GM19438 (cell line): Measurements from ENCODE around the gene ATP2C1.
"Not testable (repeated sequence)": the region's sequence is repeated elsewhere in the genome, so short reads cannot be mapped to it uniquely, and the experiment has no call there.

ENCODE experiments used
- ATAC-seq: cut with Tn5 transposase; IDR thresholded peaks from one replicate; pipeline ENCODE4 v1.9.1; 2021; ENCODE audit warnings: low read depth; ENCODE audit not compliant: unreplicated experiment

ATP2C1 gene

DNA sequence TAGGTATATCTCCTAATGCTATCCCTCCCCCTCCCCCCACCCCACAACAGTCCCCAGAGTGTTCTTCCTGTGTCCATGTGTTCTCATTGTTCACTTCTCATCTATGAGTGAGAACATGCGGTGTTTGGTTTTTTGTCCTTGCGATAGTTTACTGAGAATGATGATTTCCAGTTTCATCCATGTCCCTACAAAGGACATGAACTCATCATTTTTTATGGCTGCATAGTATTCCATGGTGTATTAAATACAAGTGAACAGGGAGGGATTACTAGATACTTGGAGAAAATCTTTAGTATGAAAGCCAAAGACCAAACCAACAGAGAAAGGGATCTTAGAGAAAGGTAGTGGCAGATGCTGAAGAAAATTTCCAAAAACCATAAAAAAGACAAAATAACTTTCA, 78.7 kb downstream of the ATP2C1 start:
- ATAC-seq, result not testable (repeated sequence)

DNA sequence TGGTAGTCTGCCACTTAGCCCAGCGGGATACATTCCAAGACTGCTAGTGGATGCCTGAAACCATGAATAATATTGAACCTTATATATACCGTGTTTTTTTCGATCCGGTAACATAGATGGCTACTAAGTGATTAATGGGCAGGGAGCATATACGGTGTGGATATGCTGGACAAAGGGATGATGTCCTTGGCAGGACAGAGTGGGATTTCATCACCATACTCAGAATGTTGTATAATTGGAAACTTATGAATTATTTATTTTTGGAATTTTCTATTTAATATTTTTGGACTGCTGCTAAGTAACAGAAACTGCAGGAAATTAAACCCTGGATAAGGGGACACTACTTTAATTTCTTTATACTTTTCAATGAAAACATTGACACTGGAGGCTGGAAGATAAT, 79.5 kb downstream of the ATP2C1 start:
- no peak for ATAC-seq

DNA sequence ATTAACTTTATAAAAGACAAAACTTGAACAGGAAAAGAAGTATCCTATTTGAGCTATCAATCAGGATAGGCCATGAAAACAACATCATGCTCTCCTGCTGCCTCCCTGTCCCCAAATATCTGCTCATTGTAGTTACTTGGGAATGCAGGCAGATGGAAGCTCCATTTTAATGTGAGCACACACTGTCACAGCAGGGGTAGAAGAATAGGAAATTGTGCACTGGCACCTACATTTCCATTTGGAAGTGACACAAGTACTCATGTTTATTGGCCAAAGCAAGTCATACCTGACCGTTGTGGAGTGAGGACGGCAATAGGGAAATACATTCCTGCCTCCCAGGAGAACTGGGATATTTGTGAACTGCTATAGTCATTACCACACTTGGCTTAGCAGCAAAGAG, 80.3 kb downstream of the ATP2C1 start:
- no peak for ATAC-seq

DNA sequence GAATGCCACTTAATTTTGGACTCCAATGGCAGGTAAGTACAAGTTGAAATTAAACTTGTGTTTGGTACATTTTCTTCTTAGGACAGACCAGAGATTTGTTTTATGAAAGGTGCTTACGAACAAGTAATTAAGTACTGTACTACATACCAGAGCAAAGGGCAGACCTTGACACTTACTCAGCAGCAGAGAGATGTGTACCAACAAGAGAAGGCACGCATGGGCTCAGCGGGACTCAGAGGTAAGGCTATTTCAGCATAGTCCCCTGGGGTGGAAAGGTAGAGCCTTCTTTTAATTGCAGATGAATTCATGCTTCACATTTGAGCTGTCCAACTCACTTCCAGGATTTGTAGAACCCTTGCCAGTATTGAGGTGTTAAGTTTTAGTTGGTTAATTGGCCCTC, 81.4 kb downstream of the ATP2C1 start:
- no peak for ATAC-seq

DNA sequence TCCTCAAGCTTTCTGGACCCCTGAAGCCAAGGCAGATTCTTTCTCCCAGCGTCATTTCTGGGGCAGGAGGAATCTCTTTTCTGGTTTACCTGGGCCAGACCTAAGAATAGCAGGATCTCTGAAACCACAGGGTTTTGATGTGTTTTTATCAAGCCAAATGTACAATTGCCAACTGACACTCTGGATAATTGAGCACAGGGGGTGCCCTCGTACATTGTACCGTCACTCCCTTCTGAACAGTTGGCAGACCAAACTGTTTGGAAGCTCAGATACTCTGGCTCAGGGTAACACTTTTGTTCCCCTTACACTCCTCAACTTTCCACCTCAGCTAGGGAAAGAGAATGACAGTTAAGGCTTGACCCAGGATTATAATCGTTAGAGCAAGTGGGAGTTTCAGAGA, 82.8 kb downstream of the ATP2C1 start:
- ATAC-seq, result no peak

DNA sequence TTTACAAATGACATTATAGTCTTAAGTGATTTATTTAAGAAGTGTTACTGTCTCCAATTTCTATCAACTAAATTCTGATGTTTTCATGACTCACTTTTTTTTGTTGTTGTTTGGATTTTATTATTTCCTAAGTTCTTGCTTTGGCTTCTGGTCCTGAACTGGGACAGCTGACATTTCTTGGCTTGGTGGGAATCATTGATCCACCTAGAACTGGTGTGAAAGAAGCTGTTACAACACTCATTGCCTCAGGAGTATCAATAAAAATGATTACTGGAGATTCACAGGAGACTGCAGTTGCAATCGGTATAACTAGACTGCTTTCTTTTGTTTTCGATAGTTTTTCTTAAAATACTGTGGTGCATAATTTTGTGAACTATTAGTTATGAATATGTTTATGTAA, 85.2 kb downstream of the ATP2C1 start:
- no peak for ATAC-seq

DNA sequence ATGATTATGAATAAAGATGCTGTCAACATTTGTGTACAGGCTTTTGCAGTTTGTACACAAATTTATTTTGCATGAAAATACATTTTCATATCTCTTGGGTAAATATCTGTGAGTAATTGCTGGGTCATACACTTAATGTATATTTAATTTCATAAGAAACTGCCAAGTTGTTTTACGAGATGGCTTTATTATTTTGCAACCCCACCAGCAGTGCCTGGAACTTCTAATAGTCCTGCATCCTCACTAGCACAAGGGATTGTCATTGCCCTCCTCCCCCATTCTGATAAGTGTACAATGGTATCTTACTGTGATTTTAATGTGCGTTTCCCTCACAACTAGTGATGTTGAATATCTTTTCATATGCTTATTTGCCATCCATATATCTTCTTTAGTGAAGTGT, 87.6 kb downstream of the ATP2C1 start:
- ATAC-seq, result no peak

DNA sequence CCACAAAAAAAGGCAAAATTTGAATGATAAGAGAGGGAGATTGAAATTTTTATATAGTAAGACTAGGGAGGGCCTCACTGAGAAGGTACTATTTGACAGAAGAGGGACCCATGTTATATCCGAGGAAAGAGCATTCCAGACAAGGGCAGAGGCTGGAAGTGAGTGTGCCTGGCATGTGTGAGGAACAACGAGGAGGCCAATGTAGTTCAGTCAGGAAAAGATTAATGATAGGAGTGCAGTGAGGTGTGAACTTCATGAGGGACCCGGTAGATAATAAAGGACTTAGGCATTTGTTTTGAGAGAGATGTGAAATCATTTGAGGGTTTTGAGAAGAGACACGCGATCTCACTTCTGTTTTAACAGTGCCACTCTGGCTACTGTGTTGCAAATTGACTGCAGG, 96.4 kb downstream of the ATP2C1 start:
- no peak for ATAC-seq

DNA sequence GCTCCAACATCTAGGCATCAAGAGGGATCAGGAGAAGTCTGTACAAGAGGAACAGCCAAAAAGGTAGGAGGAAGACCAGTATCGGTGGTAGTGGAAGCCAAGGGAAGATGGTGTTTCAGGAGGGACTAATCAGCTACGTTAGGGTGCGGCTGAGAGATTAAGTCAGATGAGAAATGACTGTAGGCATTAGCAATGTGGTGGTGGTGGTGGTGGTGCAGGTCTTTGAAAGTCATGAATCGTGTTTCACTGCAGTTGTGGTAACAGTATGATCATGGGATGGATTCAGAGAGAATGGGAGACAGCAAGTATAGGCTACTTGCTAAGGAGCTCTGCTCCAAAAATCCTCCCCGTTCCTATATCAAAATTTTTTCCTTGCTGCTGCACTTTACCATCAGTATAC, 97.2 kb downstream of the ATP2C1 start:
- no peak for ATAC-seq

DNA sequence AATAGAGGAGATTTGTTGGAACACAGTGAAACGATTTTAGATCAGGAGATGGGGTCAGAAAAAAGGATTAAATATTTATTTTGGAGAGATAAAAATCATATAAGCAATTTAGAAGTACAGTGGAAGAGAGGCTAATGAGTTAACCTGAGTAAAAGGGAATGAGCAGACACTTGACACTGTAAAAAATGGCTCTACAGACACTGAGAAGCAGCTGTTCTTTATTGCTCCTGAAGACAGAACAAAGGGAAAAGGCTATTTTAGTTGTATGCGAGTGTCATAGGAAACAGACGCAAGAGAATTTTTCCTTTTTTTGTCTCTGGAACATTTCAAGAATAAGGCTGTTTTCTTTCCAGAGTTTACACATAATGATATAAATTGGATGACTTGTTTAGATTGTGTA, 98.5 kb downstream of the ATP2C1 start:
- ATAC-seq, result no peak

DNA sequence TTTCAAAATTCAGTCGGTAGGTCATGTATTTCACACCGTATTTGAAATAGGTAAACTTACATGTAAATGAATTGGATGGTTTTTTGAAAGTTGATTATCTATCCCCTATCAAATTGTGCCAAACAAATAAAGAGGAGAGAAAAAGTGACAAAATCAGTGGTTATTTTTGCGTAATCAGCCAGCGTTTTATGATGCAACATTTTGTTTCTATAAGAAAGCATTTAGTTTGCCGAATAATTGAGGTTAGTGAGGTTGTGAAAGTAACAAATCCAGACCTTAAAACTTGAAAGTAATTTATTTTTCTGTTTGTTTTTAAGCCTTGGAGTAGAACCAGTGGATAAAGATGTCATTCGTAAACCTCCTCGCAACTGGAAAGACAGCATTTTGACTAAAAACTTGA, 103.4 kb downstream of the ATP2C1 start:
- no peak for ATAC-seq

DNA sequence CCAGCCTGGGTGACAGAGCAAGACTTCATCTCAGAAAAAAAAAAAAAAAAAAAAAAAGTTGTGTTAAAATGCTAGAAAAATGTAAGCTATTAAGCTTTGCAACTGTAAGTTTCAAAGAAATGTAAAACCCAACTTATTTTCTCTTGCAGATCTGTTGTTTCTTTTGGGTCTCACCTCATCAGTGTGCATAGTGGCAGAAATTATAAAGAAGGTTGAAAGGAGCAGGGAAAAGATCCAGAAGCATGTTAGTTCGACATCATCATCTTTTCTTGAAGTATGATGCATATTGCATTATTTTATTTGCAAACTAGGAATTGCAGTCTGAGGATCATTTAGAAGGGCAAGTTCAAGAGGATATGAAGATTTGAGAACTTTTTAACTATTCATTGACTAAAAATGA, 107.2 kb downstream of the ATP2C1 start:
- ATAC-seq, result no peak

DNA sequence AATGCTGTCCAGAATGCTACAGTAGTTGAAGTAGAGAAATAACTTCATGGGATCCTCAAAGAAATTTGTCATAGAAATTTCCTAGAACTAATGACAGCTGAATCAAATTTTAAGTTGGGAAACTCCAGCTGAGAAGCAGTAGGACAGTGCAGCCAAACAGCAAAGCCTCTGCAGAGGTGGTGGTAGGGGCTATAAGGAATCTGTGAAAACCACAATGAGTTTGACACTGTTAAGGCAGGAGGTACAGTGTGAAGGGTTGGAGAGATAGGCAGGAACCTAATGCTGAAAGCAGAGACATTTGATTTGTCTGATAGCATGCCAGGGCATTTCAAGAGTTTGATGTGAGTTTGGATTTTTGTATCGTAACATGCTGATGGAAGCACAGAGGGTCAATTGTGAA, 110.7 kb downstream of the ATP2C1 start:
- no peak for ATAC-seq

DNA sequence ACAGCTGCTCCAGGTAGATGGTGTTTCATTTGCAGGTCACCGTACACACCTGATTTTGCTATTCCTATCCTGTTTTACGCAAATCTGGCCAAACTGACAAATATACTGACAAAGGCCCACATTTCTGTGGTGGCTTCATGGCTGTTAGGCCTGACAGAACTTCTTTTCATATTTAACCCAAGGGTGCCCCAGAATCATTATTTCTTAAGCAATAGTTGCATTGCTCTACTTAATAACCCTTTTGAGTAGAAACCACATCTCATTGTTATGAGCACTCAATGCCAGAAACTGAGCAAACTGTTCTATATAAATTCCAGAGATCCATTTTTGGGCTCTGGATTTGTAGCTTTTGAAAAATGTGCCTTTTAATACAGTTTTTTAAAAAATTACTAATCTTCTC, 113.4 kb downstream of the ATP2C1 start:
- ATAC-seq, result no peak

DNA sequence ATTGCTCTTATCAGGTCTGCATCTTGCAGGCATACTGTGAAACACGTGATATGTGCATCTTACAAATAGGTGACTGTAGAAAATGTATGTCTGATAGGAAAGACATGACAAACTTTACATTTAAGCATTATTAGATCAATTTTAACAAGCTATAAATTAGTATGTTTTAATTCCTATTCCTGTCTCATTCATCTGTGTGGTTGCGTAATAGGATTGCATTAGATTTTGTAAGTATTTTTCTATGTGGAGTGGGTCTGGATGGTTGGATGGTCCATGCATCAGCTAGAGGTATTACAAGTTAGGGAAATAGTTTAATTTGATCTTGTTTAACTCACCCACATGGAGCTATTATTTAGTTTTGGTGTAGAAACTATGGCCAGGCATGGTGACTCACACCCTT, 113.9 kb downstream of the ATP2C1 start:
- ATAC-seq, result no peak

DNA sequence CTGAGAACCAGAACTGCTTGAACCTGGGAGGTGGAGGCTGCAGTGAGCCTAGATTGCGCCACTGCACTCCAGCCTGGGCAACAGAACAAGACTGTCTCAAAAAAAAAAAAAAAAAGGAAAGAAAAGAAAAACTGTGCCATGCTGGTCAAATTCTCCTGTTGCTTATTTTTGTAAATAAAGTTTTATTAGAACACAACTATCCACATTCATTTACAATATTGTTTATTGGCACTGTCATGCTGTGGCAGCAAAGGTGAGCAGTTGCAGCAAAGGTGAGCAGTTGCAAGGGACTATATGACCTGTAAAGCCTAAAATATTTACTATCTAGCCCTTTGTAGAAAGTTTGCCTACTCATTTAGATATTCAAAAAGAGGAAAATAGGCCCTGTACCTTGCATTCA, 114.4 kb downstream of the ATP2C1 start:
- no peak for ATAC-seq

DNA sequence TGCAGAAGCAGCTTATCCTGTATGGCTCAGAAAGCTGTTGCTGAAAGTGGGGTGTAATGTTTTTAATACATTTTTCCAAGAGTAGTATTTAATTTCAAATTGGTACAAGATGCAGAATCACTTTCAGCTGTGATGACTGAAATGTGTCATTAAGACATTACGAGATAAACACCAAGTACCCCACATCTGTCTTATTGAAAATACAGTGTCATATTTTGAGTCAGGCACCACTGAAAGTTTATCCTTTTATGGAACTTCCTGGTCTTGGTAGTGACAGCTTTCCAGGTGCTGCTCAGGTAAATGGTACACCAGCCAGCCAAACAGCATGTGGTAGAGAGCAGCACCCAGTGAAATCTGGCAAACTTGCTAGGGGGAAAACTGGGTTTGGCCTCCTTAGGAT, 115.8 kb downstream of the ATP2C1 start:
- no peak for ATAC-seq

DNA sequence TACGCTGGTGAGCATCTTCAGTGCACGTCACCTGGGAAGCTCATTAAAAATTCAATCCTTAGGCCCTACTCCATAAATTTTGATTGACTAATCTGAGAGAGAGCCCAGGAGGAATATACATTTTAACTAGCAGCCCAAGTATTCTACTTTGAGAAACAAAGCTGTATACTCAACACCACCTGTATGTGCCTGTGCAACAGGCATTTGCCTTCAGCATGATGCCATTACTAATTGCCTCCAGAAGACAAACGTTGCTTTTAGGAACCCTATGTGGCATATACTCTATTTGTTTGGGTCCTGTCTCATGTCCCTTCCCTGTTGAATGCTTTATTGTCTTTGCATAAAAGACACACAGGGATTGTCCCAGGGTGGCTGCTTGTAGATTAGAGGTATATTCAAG, 125.1 kb downstream of the ATP2C1 start:
- ATAC-seq, result no peak

DNA sequence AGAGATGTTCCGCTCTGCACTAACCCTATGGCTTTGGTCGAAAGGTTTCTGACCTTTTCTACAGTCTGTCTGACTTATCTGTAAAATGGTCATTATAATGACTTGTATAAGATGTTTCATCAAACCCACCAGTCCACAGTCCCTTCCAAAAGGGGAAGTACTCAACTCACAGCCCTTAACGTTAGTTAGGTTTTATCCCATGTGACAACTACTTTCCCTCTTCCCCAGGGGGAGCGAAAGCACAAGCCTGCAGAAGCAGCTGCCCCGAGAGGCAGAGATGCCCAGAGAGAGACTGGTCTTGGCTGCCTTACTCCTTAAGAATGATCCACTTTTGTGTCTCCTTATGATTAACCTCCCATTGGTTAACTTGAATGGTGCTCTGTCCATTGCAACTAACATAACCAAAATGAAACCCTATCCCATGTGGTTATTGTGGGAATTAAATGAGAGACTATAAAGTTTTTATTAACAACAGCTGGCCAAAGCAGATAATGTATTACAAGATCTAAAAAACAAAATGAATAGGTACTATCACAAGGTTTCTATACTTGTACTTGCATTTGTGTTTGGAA, 126.3 kb downstream of the ATP2C1 start:
- ATAC-seq, result no peak

DNA sequence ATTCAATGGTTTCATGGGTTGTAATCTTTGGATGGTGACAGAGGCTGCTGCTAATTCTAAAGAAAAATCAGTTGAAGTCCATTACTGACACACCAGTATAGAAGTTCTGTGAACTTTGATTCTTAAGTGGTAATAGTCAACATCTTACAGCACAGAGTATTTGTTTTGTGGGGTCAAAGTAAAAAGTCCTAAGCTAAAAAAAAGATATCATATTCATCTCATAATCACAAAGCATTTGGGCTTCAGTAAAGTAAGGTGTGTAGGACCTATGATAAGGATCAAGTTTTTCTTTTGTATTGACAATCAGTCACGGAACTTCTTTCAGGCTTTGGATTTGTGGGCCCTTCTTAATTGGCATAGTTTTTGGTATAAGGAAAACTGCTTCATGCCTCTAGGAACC, 131.7 kb downstream of the ATP2C1 start:
- ATAC-seq, result no peak

DNA sequence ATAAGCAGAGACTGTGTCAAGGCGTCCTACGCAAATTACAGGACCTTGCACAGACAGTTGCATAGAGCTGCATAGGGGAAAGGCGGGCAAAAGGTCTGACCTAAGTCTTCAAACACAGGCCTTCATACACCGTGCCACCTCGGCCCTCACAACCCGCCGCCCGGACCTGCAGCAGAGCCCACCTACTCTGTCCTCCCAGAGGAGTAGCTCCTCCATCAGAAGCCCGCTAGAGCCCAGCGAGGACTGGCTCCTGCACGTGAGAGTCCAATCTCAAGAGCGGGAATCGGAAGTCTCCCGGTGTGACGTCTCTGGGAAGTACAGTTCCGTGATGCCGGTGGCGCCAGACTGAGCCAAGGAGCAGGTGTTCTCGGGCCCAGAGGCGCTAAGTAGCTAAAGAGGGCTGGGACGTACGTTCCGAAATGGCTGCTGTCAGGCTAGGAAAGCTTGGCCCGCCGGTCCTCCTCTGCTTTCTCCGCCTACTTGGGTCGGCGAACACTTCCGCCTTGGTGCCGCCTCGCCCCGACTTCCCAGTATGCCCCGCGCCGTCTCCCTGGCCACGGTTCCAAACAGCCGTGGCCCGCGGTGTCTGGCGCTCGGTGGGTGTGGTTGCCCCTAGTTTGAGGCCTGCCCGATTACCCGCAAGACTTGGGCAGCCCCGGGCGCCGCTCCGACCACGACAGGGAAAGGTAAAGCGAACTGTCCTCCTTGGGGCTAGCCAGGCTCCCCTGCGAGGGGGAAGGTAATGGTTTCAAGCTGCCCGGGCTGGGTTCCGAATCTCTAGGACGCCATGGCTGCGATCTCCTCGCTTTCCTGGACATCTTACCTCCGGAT, 132.7 kb downstream of the ATP2C1 start, which contains the start of the genes ASTE1 and NEK11:
ASTE1 (minus strand) TSS at position 505 of the 831 bp plus-strand sequence. CDS start 1,519 bp downstream, outside the sequence.
NEK11 (plus strand) TSS at position 557 of the 831 bp plus-strand sequence. CDS start 2,832 bp downstream, outside the sequence.
- peak; percentile 98 for ATAC-seq

DNA sequence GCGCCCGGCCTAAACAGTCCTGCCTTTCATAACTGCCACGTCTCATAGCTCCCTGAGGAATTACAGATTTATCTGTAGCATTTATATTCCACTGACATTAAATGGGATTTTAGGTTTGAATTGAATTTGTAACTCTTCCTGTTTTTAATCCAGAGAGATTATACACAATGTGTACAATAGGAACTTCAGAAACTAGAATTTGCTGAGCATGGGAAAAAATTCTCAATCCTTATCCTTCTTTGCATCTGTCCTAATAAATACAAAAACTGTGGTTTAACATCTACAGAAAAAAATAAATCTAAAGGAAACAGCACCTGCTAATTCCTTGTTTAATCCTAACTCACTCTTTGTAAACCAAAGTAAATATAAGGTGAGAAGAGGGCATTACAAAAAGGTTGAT, 135.0 kb downstream of the ATP2C1 start:
- no peak for ATAC-seq
